Colonic mucosa (tissue), 4 donors: Measurements from ENCODE around the gene WDSUB1. TPM values are rescaled to one million over a fixed set of nuclear protein-coding genes. Genes with fewer than 3 reads are reported as not detected.

ENCODE experiments used
- DNase-seq: peaks from one replicate; pipeline ENCODE4 v3.0.0-alpha.2; 2020
- H3K27ac ChIP-seq: fragments of 200-600 bp; one replicate; pipeline ENCODE4 v1.8.0; 2021
- H3K27me3 ChIP-seq: fragments of 200-600 bp; one replicate; pipeline ENCODE4 v1.8.0; 2021
- H3K36me3 ChIP-seq: fragments of 200-600 bp; one replicate; pipeline ENCODE4 v1.8.0; 2021
- H3K4me1 ChIP-seq: fragments of 200-600 bp; one replicate; pipeline ENCODE4 v1.8.0; 2021; ENCODE audit warnings: mild to moderate bottlenecking
- H3K4me3 ChIP-seq: fragments of 200-600 bp; one replicate; pipeline ENCODE4 v1.8.0; 2021
- H3K9ac ChIP-seq, 2 donors: one replicate each; pipeline ENCODE4 v1.7.0; 2013; ENCODE audit warnings: control low read depth in 2 of 2, low read depth in 2 of 2, low read length in 2 of 2
- H3K9me3 ChIP-seq: fragments of 200-600 bp; one replicate; pipeline ENCODE4 v1.8.0; 2021
- intact Hi-C: fragments of 100-400 bp; cut with DNase I; formaldehyde crosslinking; loops from one replicate; pipeline ENCODE4 v1.14.1; 2022
- total RNA-seq, 2 donors: library from RNA; stranded (reverse); fragmentation: NEBNext Ultra II Directional in 1 of 2; extraction: Animal tissue kit (Norgen Biotek cat#: 25700) in 1 of 2; gene quantifications; one replicate each; pipeline ENCODE4 v1.2.1, GENCODE V29; 2021
- TF ChIP-seq, protein P1 (sequence below): fragments of 200-600 bp; IDR thresholded peaks from one replicate; pipeline ENCODE4 v1.8.0; 2022; ENCODE audit warnings: antibody characterized with exemption, mild to moderate bottlenecking
- donor health status: healthy.
- donor health status: DM: no; HTN: no; CAD: no.
- donor health status: DM: no; HTN: no; CAD: no.

WDSUB1 gene
- total RNA-seq, 2 donors from 2014 or later: 7.2 to 7.5 TPM

DNA sequence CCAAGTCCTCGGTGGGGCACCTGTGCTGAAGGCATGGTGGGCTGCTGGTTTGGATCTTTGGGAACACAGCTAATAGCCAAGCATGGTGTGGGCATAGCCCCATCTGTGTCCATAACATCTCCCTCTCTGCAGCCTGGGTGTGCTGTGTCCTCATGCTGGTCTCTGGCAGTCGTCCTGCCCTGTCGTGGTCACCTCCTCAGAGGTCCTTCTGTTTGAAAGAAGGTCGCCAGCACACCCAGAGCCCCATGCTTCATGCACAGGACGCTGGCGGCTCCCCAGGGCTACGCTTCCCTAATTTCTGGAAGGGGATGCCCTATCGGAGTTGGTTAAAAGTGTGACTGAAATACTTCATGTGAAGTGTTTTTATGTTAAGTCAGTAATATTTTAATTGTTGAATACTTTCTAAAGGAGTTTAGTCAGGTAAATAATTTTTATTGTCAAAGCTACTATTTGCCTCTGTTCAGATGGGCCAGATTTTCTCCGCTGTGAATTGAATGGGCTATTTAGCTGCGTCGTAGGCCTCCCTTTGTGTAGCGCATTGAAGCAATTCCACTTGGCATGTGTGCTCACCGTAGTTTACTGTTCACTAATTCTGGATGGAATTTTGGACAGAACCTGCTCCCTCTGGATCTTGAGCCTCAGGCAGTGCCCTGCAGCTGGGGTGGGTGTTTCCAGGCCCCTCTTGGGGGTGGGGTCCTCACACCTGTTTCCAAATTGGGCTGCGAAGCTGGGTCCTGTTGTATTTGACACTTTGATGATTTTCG, 81.9 kb downstream of the WDSUB1 start:
- no peaks in the 10 kb centered on the region for H3K27me3 ChIP-seq
- H3K27ac ChIP-seq: no peak overlapping the region
- TF ChIP-seq, protein P1, sequence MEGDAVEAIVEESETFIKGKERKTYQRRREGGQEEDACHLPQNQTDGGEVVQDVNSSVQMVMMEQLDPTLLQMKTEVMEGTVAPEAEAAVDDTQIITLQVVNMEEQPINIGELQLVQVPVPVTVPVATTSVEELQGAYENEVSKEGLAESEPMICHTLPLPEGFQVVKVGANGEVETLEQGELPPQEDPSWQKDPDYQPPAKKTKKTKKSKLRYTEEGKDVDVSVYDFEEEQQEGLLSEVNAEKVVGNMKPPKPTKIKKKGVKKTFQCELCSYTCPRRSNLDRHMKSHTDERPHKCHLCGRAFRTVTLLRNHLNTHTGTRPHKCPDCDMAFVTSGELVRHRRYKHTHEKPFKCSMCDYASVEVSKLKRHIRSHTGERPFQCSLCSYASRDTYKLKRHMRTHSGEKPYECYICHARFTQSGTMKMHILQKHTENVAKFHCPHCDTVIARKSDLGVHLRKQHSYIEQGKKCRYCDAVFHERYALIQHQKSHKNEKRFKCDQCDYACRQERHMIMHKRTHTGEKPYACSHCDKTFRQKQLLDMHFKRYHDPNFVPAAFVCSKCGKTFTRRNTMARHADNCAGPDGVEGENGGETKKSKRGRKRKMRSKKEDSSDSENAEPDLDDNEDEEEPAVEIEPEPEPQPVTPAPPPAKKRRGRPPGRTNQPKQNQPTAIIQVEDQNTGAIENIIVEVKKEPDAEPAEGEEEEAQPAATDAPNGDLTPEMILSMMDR: no peak
- DNase-seq: no peak
- intact Hi-C loops: no loop called here
- peaks cover 9% of the 10 kb centered on the region for H3K4me1 ChIP-seq
- no peak overlapping the region for H3K9ac ChIP-seq
- H3K36me3 ChIP-seq: no peaks in the 10 kb centered on the region
- H3K4me3 ChIP-seq: no peak overlapping the region
- no peaks in the 10 kb centered on the region for H3K9me3 ChIP-seq

DNA sequence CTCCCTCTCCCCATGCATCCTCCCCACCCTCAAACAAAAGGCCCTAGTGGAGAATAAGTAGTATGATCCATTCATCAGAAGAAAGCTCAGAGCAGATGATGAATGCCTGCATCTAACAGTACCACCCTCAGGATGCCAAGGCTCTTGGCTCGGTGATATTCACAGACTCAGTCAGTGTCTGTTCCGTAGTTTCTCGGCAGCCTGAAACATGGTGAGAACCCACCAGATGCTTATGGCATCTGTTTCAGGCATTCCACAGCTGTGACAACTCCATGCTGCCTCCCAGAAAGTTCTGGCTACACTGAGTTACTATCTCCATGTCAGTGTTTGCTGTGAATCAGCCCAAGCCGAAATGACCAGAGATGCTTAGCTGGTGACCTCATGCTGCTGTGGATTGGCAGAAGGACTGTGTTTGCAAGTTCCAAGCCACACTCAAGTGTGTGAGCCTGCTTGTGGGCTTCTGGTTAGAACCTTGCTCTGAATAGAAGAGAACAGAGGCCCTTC, 83.9 kb downstream of the WDSUB1 start:
- no peaks in the 10 kb centered on the region for H3K27me3 ChIP-seq
- no peaks in the 10 kb centered on the region for H3K36me3 ChIP-seq
- peaks cover 6% of the 10 kb centered on the region for H3K4me1 ChIP-seq
- no peaks in the 10 kb centered on the region for H3K9me3 ChIP-seq
- peak; percentile 26 for DNase-seq
- no peak overlapping the region for H3K9ac ChIP-seq
- peak overlapping the region; percentile 44 for H3K27ac ChIP-seq
- TF ChIP-seq, protein P1: no peak
- H3K4me3 ChIP-seq: no peak overlapping the region
- intact Hi-C loops: no loop called here

GRCh38 chr2:159201360-159202063, 85.0 kb downstream of the WDSUB1 start:
- Histone ChIP-seq H3K9me3 (no peaks in the 10 kb centered on the region), H3K4me1 (peaks cover 6% of the 10 kb centered on the region), H3K27ac (peak overlapping the region; percentile 44), H3K9ac (no peak overlapping the region), H3K36me3 (peaks cover 7% of the 10 kb centered on the region), H3K4me3 (no peak overlapping the region), H3K27me3 (no peaks in the 10 kb centered on the region)
- TF ChIP-seq, protein P1: no peak
- intact Hi-C loops: no loop called here
- no peak for DNase-seq

GRCh38 chr2:159200498-159200897, 86.0 kb downstream of the WDSUB1 start:
- H3K36me3 ChIP-seq: peaks cover 13% of the 10 kb centered on the region
- intact Hi-C loops: no loop called here
- DNase-seq: no peak
- no peaks in the 10 kb centered on the region for H3K27me3 ChIP-seq
- no peak overlapping the region for H3K27ac ChIP-seq
- no peak overlapping the region for H3K9ac ChIP-seq
- no peak overlapping the region for H3K4me3 ChIP-seq
- peaks cover 6% of the 10 kb centered on the region for H3K4me1 ChIP-seq
- no peaks in the 10 kb centered on the region for H3K9me3 ChIP-seq
- TF ChIP-seq, protein P1: no peak

DNA sequence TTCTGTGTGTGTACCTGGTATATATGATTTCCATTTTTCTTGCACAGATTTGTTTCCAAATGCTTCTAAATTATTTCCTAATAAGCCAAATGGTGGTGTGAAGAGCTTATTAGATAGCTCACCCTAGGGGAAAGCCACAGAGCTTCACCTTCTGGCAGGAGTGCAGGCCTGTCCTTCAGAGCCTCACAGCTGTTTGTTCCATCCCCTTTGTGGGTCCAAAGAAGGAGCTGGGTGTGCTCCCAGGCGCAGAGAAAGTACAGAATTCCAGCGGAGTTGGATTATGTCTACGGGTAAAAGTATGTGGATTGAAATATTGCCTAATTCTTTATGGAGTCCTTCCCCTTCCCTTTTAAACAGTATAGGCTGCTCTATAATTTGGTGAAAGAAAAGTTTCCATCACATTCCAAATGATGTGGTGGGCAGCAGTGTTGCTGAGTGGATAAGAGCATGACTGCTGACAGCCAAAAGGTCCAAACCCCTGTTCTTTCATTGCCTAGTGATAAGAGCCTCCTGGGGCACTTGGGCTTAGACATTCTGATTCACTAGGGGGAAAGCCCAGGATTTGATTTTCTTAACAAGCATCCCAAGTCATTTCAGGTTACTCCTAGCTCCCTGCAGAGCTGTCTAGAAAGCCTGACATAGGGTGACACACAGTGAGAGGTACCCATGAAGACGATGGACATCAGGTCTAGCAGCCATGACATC, 86.6 kb downstream of the WDSUB1 start:
- intact Hi-C loops: no loop called here
- Histone ChIP-seq H3K4me3 (no peak overlapping the region), H3K27me3 (no peaks in the 10 kb centered on the region), H3K27ac (no peak overlapping the region), H3K4me1 (peaks cover 6% of the 10 kb centered on the region), H3K9ac (no peak overlapping the region), H3K36me3 (peaks cover 13% of the 10 kb centered on the region), H3K9me3 (no peaks in the 10 kb centered on the region)
- DNase-seq: no peak
- TF ChIP-seq, protein P1: no peak
